ENCODE results near the gene PHLDB2. TPM values are rescaled to one million over a fixed set of nuclear protein-coding genes. Genes with fewer than 3 reads are reported as not detected.
A peak's percentile ranks its signal among the peaks of the same experiment; 100 is the strongest.

PHLDB2 gene
- total RNA-seq: 10 to 100 TPM in 8 of 9 donors, 1 to 10 TPM in 1; 7.4 to 26.1 (median 14.2) TPM
- polyA plus RNA-seq: 10 to 100 TPM in 2 of 3 donors, 1 to 10 TPM in 1; 6.2 to 39.6 (median 12.9) TPM
- long read RNA-seq, donor 1: 0 reads
- long read RNA-seq, donor 2: 0 reads
- long read RNA-seq, donor 3, full-length matches to known transcripts: 2 of 2 reads
- long read RNA-seq, donor 3, partial matches to known transcripts: 0 of 2 reads
- long read RNA-seq, donor 3, other reads (novel, unspliced or antisense): 0 of 2 reads
- long read RNA-seq, donor 4, partial matches to known transcripts: 1 of 4 reads
- long read RNA-seq, donor 4, other reads (novel, unspliced or antisense): 3 of 4 reads
- long read RNA-seq, donor 5, full-length matches to known transcripts: 4 of 11 reads
- long read RNA-seq, donor 5, partial matches to known transcripts: 0 of 11 reads
- long read RNA-seq, donor 5, other reads (novel, unspliced or antisense): 7 of 11 reads
- long read RNA-seq, donor 6, partial matches to known transcripts: 3 of 6 reads
- long read RNA-seq, donor 6, other reads (novel, unspliced or antisense): 2 of 6 reads
- long read RNA-seq, donor 7, full-length matches to known transcripts: 2 of 2 reads
- long read RNA-seq, donor 7, partial matches to known transcripts: 0 of 2 reads
- long read RNA-seq, donor 7, other reads (novel, unspliced or antisense): 0 of 2 reads
- long read RNA-seq, donor 8: 0 reads
- long read RNA-seq, donor 9: 0 reads
- long read RNA-seq, donor 10, partial matches to known transcripts: 0 of 1 reads
- long read RNA-seq, donor 10, other reads (novel, unspliced or antisense): 0 of 1 reads

DNA sequence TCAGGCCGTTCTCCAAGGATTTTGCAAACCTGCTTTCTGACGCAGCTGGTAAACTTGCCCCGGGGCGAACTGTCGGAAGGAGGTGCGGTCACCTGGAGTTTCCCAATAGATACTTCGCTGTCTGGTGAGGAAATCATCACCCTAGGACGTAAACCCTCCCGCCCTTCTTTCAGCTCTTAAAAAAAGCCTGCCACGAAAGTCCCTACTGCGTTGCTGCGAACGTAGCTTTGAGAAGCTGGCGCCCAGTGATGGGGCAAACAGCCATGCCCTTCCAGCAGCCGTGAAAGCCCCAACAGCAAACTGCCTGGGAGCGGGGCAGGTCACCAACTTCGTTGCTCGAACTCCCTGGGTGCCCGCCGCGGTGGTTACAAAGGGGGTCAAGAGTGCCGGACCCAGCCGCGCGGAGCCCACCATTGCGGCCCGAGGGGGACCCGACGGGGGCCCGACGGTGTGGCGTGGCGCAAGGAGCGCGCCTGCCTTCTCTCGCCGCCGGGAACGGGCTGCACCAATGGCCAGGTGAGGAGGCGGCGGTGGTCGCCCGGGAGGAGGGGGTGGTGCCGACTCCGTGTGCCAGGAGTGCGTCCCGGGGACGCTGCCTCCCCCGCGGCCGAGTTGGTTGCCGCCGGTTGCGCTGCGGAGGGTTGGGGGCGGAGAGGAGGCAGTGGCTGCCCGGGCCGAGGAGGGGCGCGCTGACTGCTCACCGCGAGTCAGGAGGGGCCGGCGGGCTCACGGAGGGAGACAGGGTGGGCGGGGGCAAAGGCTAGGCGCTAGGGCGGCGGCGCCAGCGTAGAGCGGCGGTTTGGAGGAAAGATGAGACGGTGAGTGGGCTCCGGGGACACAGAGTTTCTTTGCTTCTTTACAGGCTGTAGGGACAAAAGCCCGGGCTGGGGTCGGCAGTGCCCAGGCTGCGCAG lies at the start of gene PHLDB2:
Gene PHLDB2 (plus strand): TSS at position 205 of the 913 bp plus-strand sequence. CDS start 24,813 bp downstream, outside the sequence.
- H3K9me3 ChIP-seq (replicated peaks in 1 of 3): no peaks in the 10 kb centered on the region
- peaks cover 6 to 13% of the 10 kb centered on the region in 2 donors for H3K4me1 ChIP-seq (replicated peaks in 1 of 2)
- intact Hi-C loops (cut with DNase I): no loop called here
- no peak for TF ChIP-seq POLR2A (IDR thresholded peaks at IDR 0.05)
- TF ChIP-seq, protein P1, sequence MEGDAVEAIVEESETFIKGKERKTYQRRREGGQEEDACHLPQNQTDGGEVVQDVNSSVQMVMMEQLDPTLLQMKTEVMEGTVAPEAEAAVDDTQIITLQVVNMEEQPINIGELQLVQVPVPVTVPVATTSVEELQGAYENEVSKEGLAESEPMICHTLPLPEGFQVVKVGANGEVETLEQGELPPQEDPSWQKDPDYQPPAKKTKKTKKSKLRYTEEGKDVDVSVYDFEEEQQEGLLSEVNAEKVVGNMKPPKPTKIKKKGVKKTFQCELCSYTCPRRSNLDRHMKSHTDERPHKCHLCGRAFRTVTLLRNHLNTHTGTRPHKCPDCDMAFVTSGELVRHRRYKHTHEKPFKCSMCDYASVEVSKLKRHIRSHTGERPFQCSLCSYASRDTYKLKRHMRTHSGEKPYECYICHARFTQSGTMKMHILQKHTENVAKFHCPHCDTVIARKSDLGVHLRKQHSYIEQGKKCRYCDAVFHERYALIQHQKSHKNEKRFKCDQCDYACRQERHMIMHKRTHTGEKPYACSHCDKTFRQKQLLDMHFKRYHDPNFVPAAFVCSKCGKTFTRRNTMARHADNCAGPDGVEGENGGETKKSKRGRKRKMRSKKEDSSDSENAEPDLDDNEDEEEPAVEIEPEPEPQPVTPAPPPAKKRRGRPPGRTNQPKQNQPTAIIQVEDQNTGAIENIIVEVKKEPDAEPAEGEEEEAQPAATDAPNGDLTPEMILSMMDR (IDR thresholded peaks at IDR 0.05): no peak
- peak; percentile 51 to 76 (median 65) for DNase-seq
- no peaks in the 10 kb centered on the region for H3K36me3 ChIP-seq (replicated peaks in 1 of 2)
- peak within 1 kb of the TSS; percentile 38 to 93 (median 80) for H3K27ac ChIP-seq
- H3K27me3 ChIP-seq: no peaks in the 10 kb centered on the region
- H3K4me3 ChIP-seq: peak within 1 kb of the TSS; percentile 49 to 73 (median 62)
- WGBS, 4 donors: 0 to 1% (median 0%) methylated on average over 25 to 78 of the region's 78 CpGs

DNA sequence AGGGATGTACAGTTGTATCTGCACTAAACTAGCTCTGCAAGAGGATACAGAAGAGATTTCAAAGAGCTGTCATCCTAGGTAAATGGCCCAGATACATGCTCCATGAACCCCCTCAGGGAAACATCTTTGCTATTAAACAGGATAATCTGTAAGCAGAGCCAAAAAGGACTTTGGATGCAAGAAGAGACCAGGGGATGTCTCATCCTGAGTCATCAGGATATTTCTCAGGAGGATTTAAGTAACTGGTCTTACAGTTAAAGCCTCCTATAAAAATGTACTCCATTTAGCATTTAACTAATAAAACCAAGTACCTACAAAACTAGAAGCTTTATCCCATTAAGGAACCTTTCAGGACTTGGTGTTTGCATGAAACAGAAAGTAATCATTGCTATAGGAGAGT lies 48.2 kb upstream of the PHLDB2 start:
- Histone ChIP-seq H3K4me3 (no peak overlapping the region), H3K36me3 (replicated peaks in 1 of 2) (no peaks in the 10 kb centered on the region), H3K27ac (no peak overlapping the region), H3K27me3 (no peaks in the 10 kb centered on the region), H3K4me1 (replicated peaks in 1 of 2) (peaks cover 0 to 3% of the 10 kb centered on the region in 2 donors), H3K9me3 (replicated peaks in 1 of 3) (no peaks in the 10 kb centered on the region)
- DNase-seq: no peak
- intact Hi-C loops (cut with DNase I): no loop called here
- TF ChIP-seq, protein P1 (IDR thresholded peaks at IDR 0.05): no peak
- no peak for TF ChIP-seq POLR2A (IDR thresholded peaks at IDR 0.05)

DNA sequence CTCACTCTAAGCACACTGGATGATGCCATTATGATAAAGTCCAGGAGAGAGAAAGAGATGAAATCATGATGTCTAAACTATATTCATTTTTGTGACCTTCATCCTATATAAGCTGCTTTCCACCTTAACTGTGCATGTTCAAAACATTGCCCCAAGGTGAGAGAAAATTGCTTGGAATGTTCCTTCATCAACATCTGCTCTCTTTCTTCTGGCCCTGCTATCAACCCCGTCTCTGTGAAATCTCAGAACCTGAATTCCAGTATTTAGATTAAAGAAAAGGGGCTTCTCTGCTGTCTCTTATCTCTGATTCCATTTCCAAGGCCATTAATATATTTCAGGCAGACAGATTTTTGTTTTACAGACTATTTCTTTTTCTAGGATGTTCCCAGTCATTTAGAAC lies 47.3 kb upstream of the PHLDB2 start:
- Histone ChIP-seq H3K27me3 (no peaks in the 10 kb centered on the region), H3K4me3 (no peak overlapping the region), H3K4me1 (replicated peaks in 1 of 2) (peaks cover 0 to 3% of the 10 kb centered on the region in 2 donors), H3K9me3 (replicated peaks in 1 of 3) (no peaks in the 10 kb centered on the region), H3K27ac (no peak overlapping the region), H3K36me3 (replicated peaks in 1 of 2) (no peaks in the 10 kb centered on the region)
- WGBS, 4 donors: 74 to 89% (median 79%) methylated on average over 1 of the region's 1 CpG
- no peak for DNase-seq
- intact Hi-C loops (cut with DNase I): no loop called here
- TF ChIP-seq, protein P1 (IDR thresholded peaks at IDR 0.05): no peak
- no peak for TF ChIP-seq POLR2A (IDR thresholded peaks at IDR 0.05)
